K562 (cell line): ENCODE data around the gene SEPHS2. TPM values are rescaled to one million over a fixed set of nuclear protein-coding genes. Genes with fewer than 3 reads are reported as not detected.

ENCODE experiments used
- ATAC-seq: fragments of 200-7000 bp; cut with Tn5 transposase; 3 replicates; pipeline ENCODE4 v1.9.1; 2020; ENCODE audit warnings: moderate library complexity
- BruUV-seq: library from RNA; stranded (reverse); fragments of 400-500 nt; replicated peaks from 2 replicates; lab custom pipeline; 2021; lab: Mats Ljungman, UMichigan
- CTCF ChIA-PET: fragments of 300-600 bp; formaldehyde crosslinking; extraction: SDS; loops from one replicate; lab custom pipeline; 2021; ENCODE audit warnings: low intra/inter-chr PET ratio; lab: Yijun Ruan, JAX
- POLR2A ChIA-PET: fragments of 300-600, 350-650 bp; sonication (Branson Sonifier 250); formaldehyde crosslinking; extraction: SDS; loops from one replicate; lab custom pipeline; 2021; ENCODE audit warnings: antibody characterized with exemption, inconsistent platforms; lab: Yijun Ruan, JAX
- DNase-seq, 4 experiments: peaks; one replicate each; pipeline versions ENCODE4 v3.0.0 to v3.0.0-alpha.2; 2011 to 2018; ENCODE audit warnings: low spot score in 3 of 4, mixed read lengths in 3 of 4; ENCODE audit errors: extremely low read depth in 1 of 4
- FAIRE-seq: peaks from 2 replicates; lab custom pipeline; 2011; peaks lifted over from hg19 to GRCh38; lab: Jason Lieb, UNC
- H2AFZ ChIP-seq: 2 replicates; pipeline ENCODE4 v1.6.0; 2011; ENCODE audit warnings: low read depth, low read length, control low read depth, inconsistent platforms
- H3K27ac ChIP-seq: fragments of 200-600 bp; 3 replicates; pipeline ENCODE4 v1.8.0; 2011; ENCODE audit warnings: low read depth, mild to moderate bottlenecking, control low read depth, inconsistent platforms, low read length, moderate library complexity, mixed read lengths; ENCODE audit errors: extremely low read depth
- H3K27me3 ChIP-seq, 2 experiments: fragments of 300-600 bp in 1 of 2; 2 replicates in 1 of 2; 3 replicates in 1 of 2; pipeline versions ENCODE4 v1.6.0 to v1.8.0; 2011; ENCODE audit warnings: inconsistent platforms in 2 of 2, low read length in 2 of 2, mild to moderate bottlenecking in 1 of 2, mixed read lengths in 1 of 2, moderate library complexity in 1 of 2; ENCODE audit not compliant: control insufficient read depth in 2 of 2, insufficient read depth in 2 of 2
- H3K36me3 ChIP-seq: fragments of 300-600 bp; 3 replicates; pipeline ENCODE4 v1.8.0; 2011; ENCODE audit warnings: mild to moderate bottlenecking, low read length, inconsistent platforms; ENCODE audit not compliant: control insufficient read depth, insufficient read depth
- H3K4me1 ChIP-seq, 2 experiments: fragments of 200-600 bp in 1 of 2; replicated peaks in 1 of 2; 2 replicates in 1 of 2; 3 replicates in 1 of 2; pipeline versions ENCODE4 v1.5.1 to v1.8.0; 2011; ENCODE audit warnings: inconsistent platforms in 2 of 2, low read length in 2 of 2, mild to moderate bottlenecking in 1 of 2, mixed read lengths in 1 of 2, moderate library complexity in 1 of 2; ENCODE audit not compliant: control insufficient read depth in 2 of 2, insufficient read depth in 2 of 2
- H3K4me2 ChIP-seq: 2 replicates; pipeline ENCODE4 v1.6.1; 2011; ENCODE audit warnings: low read length, control low read depth, inconsistent platforms, mixed read lengths; ENCODE audit not compliant: insufficient read depth
- H3K4me3 ChIP-seq: fragments of 200-600 bp; sonication (generic), shearing (Covaris generic); 2 replicates; pipeline ENCODE4 v1.5.1; 2016; ENCODE audit warnings: control low read depth, inconsistent platforms
- H3K79me2 ChIP-seq: fragments of 200-600 bp; 3 replicates; pipeline ENCODE4 v1.8.0; 2011; ENCODE audit warnings: low read length, inconsistent platforms; ENCODE audit not compliant: control insufficient read depth, insufficient read depth
- H3K9ac ChIP-seq, 2 experiments: 2 replicates each; pipeline versions ENCODE4 v1.6.0 to v1.6.1; 2011; ENCODE audit warnings: low read depth in 2 of 2, low read length in 2 of 2, control low read depth in 1 of 2, inconsistent platforms in 1 of 2, mild to moderate bottlenecking in 1 of 2, mixed read lengths in 1 of 2; ENCODE audit not compliant: insufficient read depth in 1 of 2
- H3K9me1 ChIP-seq: one replicate; pipeline ENCODE4 v1.6.0; 2011; ENCODE audit warnings: inconsistent platforms, mild to moderate bottlenecking, low read length, moderate library complexity; ENCODE audit not compliant: control insufficient read depth, insufficient read depth
- H3K9me3 ChIP-seq: replicated peaks from 2 replicates; pipeline ENCODE4 v1.5.1; 2011; ENCODE audit warnings: low read depth, low read length, inconsistent platforms; ENCODE audit not compliant: control insufficient read depth, insufficient read depth
- H4K20me1 ChIP-seq: replicated peaks from 2 replicates; pipeline ENCODE4 v1.6.1; 2011; ENCODE audit warnings: low read length, inconsistent platforms, mixed read lengths; ENCODE audit not compliant: control insufficient read depth, insufficient read depth
- ELF4 ChIP-seq: fragments of 450-650 bp; formaldehyde crosslinking; IDR thresholded peaks from 2 replicates; pipeline ENCODE4 v1.4.0; 2022; ENCODE audit warnings: missing genetic modification characterization
- HMG20B ChIP-seq: fragments of 250-450 bp; sonication (Bioruptor Pico); IDR thresholded peaks from 2 replicates; pipeline ENCODE4 v1.5.0; 2021; ENCODE audit warnings: mild to moderate bottlenecking
- SOX6 ChIP-seq: fragments of 450-650 bp; IDR thresholded peaks from 2 replicates; pipeline ENCODE4 v1.6.1; 2014; ENCODE audit warnings: mild to moderate bottlenecking
- ZNF764 ChIP-seq: fragments of 250-450 bp; sonication (Bioruptor Pico); IDR thresholded peaks from 2 replicates; pipeline ENCODE4 v1.4.0; 2020; ENCODE audit warnings: low read depth, mild to moderate bottlenecking, moderate library complexity
- WGBS: fragments of 100-300 bp; shearing (Covaris generic); methylation state at CpG from one replicate; pipeline ENCODE4 v1.1.6; 2016; ENCODE audit warnings: low coverage, mixed read lengths; ENCODE audit not compliant: insufficient coverage; ENCODE audit errors: missing lambda C conversion rate; 5-methylcytosine and 5-hydroxymethylcytosine counted together
- in situ Hi-C: fragments of 300-500 bp; cut with MboI; formaldehyde crosslinking; loops from 4 replicates; pipeline ENCODE4 v1.15.0; 2018; ENCODE audit warnings: inconsistent platforms, mixed read lengths
- intact Hi-C: fragments of 100-400 bp; cut with micrococcal nuclease; formaldehyde crosslinking; loops from 2 replicates; pipeline ENCODE4 v1.14.2; 2022
- polyA plus RNA-seq, 8 experiments: library from polyadenylated mRNA; depleted of rRNA in 4 of 8; stranded (reverse) in 5 of 8; unstranded in 3 of 8; fragments of >200 nt; fragmentation: Nextera tagmentation in 2 of 8; fragmentation: Illumina TruSeq in 1 of 8; extraction: Ambion mirVana in 2 of 8; extraction: Trizol in 1 of 8; gene quantifications; 2 replicates each; pipeline versions ENCODE4 v1.2.1 to v1.2.3, GENCODE V29; 2011 to 2014; ENCODE audit warnings: inconsistent platforms in 1 of 8, missing spikeins in 1 of 8
- total RNA-seq, 7 experiments: library from RNA; depleted of rRNA in 6 of 7; stranded (reverse); fragments of >200 nt in 6 of 7; fragmentation: Illumina TruSeq in 2 of 7; extraction: Trizol in 2 of 7; gene quantifications; 2 replicates each; pipeline versions ENCODE4 v1.2.1 to v1.2.3, GENCODE V29; 2011 to 2021; ENCODE audit warnings: low replicate concordance in 1 of 7

The SEPHS2 gene
- total and polyA plus RNA-seq, 9 of the 15 experiments (the other 6 are each of a cell fraction or from before 2014, with no cell fraction given): 20.9 to 90.6 (median 43.4) TPM

DNA sequence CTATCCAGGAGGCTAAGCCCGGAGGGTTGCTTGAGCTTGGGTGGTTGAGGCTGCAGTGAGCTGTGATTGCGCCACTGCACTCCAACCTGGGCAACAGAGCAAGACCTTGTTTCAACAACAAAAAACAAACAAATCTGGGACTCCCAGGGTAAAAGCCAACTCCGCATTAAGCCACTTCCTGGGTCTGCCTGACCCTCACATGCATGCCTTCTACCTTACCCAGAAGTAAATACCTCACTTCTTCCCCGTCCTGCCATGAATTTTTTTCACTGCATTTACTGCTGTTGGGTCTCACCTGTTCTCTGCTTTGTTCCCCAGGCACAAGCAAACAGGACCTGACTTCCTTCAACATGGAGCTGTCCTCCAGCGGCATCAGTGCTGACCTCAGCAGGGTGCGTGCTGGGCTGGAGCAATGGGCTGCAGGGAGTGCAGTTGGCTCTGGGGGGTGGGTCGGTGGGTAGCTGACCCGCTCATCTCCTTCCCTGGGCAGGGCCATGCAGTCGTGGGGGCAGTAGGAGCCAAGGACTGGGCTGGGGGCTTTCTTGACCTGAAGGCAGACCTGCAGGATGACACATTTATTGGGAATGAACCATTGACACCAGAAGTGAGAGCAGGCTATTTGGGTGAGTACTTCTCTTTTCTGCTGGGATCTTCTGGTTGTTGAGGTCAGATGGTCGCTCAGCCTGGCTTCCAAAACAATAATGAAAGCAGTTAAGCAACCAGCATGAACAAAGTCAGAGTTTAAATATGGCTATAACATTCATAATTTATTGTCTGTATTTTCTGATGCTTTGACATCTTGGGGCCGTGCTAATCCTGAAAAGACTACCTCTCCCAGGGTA, 43.3 kb upstream of the SEPHS2 start:
- Histone ChIP-seq H3K27ac (no peak overlapping the region), H3K9me3 (no peaks in the 10 kb centered on the region), H3K9ac (peak overlapping the region in 1 of 2 experiments; percentile 79; a peak in 2 of 4 replicates), H3K36me3 (no peaks in the 10 kb centered on the region), H3K27me3 (no peaks in the 10 kb centered on the region), H3K4me2 (no peak overlapping the region), H4K20me1 (no peaks in the 10 kb centered on the region), H3K4me1 (peaks cover 7 to 13% of the 10 kb centered on the region in 2 experiments; a peak in 4 of 5 replicates), H2AFZ (0 out of 2 replicates have a peak overlapping the region, but pooled peaks have one; percentile 19), H3K4me3 (no peak overlapping the region), H3K79me2 (no peaks in the 10 kb centered on the region), H3K9me1 (no peaks in the 10 kb centered on the region)
- FAIRE-seq (no peak), ATAC-seq (no peak), DNase-seq (peak in 1 of 4 experiments; percentile 6)
- TF ChIP-seq HMG20B (CRISPR knock-in tag): no peak
- TF ChIP-seq SOX6: no peak
- TF ChIP-seq ELF4 (CRISPR knock-in tag): no peak
- no peak for TF ChIP-seq ZNF764 (CRISPR knock-in tag)
- WGBS: 52% methylated on average over 11 of the region's 11 CpGs
- intact Hi-C loops (no loop called here), in situ Hi-C loops (no loop called here)
- POLR2A ChIA-PET: interaction anchor here (1.0 to 1.1 kb wide), 3 partner anchors 9 to 38 kb away, joined by 3 to 5 read pairs (median 5); no protein-coding TSS in a partner anchor
- BruUV-seq: no TSS peak
- CTCF ChIA-PET: interaction anchor here (0.7 kb wide), 1 partner anchor 100 kb away, joined by 4 read pairs; no protein-coding TSS in a partner anchor
